Ishikawa (cell line): Measurements from ENCODE around the gene DEUP1.

Experiments used
- EGR1 ChIP-seq: IDR thresholded peaks from 2 replicates; pipeline ENCODE4 v1.6.1; 2012
- EP300 ChIP-seq: IDR thresholded peaks from 2 replicates; pipeline ENCODE4 v1.6.1; 2012; ENCODE audit warnings: borderline replicate concordance
- MAX ChIP-seq: IDR thresholded peaks from 2 replicates; pipeline ENCODE4 v1.6.1; 2012
- REST ChIP-seq: IDR thresholded peaks from 2 replicates; pipeline ENCODE4 v1.6.1; 2012; ENCODE audit warnings: low read depth, mild to moderate bottlenecking
- TAF1 ChIP-seq: IDR thresholded peaks from 2 replicates; pipeline ENCODE4 v1.6.1; 2012; ENCODE audit warnings: low read depth, mild to moderate bottlenecking
- TCF12 ChIP-seq: IDR thresholded peaks from 2 replicates; pipeline ENCODE4 v1.6.1; 2012; ENCODE audit warnings: low read depth
- USF1 ChIP-seq: IDR thresholded peaks from 2 replicates; pipeline ENCODE4 v1.6.1; 2012

GRCh38 chr11:93291110-93291509 is 39.4 kb upstream of the DEUP1 start:
- TF ChIP-seq EGR1 (no peak), REST (no peak), TAF1 (no peak), EP300 (no peak), TCF12 (no peak), USF1 (no peak), MAX (no peak)
